ENCODE results near the gene MC1R.

DNA sequence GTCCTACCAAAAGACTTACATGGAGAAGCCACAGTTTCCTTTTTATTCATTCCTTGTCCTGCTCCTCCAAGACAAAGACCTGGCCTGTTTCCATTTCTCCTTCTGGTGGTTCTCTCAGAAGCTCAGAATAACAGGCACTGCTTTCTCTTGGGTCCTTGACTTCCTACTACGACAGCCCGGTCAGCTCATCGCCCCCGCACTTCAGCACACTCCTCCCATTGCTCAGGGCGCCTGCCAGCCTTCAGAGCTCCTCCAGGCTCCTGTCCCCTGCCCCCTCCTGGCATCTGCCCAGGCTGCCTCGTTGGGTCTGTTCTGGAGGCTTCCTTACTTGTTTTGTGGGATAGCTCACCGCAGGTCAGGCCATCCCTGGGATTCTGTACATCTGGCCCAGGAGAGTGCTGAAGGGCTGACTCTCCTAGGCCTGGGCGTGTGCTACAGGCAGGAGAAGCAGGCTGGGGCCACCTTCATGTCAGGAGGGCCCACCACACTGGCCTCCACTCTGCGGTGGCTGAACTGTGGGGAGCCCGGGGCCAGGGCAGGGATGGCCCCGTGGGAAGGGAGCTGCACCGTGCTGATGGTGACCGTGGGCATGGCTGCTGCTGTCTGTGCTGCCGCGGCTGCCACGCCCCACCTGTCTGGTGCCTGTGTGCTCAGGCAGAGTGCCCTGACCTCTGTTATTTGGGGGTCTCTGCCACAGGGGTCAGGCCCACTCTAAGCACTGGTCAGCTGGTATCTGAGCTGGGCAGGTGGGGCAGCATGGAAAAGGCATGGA, 27.6 kb upstream of the MC1R start:
- TF ChIP-seq, protein P1, sequence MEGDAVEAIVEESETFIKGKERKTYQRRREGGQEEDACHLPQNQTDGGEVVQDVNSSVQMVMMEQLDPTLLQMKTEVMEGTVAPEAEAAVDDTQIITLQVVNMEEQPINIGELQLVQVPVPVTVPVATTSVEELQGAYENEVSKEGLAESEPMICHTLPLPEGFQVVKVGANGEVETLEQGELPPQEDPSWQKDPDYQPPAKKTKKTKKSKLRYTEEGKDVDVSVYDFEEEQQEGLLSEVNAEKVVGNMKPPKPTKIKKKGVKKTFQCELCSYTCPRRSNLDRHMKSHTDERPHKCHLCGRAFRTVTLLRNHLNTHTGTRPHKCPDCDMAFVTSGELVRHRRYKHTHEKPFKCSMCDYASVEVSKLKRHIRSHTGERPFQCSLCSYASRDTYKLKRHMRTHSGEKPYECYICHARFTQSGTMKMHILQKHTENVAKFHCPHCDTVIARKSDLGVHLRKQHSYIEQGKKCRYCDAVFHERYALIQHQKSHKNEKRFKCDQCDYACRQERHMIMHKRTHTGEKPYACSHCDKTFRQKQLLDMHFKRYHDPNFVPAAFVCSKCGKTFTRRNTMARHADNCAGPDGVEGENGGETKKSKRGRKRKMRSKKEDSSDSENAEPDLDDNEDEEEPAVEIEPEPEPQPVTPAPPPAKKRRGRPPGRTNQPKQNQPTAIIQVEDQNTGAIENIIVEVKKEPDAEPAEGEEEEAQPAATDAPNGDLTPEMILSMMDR (conservative IDR thresholded peaks at IDR 0.05 in 1 of 2, IDR thresholded peaks at IDR 0.05 in 1 of 2; ENCODE audit: low read depth in 1 of 2, low read length in 2 of 2): no peak
- TF ChIP-seq EZH2 (IDR thresholded peaks at IDR 0.05; ENCODE audit: low read length, missing control alignments): no peak

Measured in fibroblast of lung (primary cell).